Activated naive CD4-positive, alpha-beta T cell treated with anti-CD3 and anti-CD28 coated beads for 36 hours (primary cell): ENCODE data around the gene CD63. TPM values are rescaled to one million over a fixed set of nuclear protein-coding genes. Genes with fewer than 3 reads are reported as not detected.

ENCODE experiments used
- total RNA-seq, 2 experiments: library from RNA; stranded (reverse); gene quantifications; one replicate each; pipeline ENCODE4 v1.2.3, GENCODE V29; 2021

The CD63 gene
- total RNA-seq, 2 experiments from 2014 or later = 62.3 to 73.6 TPM

Other genes with a start within 250 kb of the CD63 start
- not detected for gene OR6C68, start 236.6 kb downstream of the CD63 start, total RNA-seq
- gene OR6C4, start 179.4 kb downstream of the CD63 start, total RNA-seq = not detected
- not detected for gene OR2AP1, start 156.5 kb downstream of the CD63 start, total RNA-seq
- gene OR10P1, start 92.1 kb downstream of the CD63 start, total RNA-seq = not detected
- 1 to 10 TPM; 3.9 to 4.8 TPM for gene ITGA7, start 21.1 kb downstream of the CD63 start, total RNA-seq
- 100 to 1,000 TPM; 118 to 124 TPM for gene BLOC1S1, start 13.0 kb downstream of the CD63 start, total RNA-seq
- 1 to 10 TPM; 2.1 to 2.6 TPM for gene RDH5, start 8.6 kb downstream of the CD63 start, total RNA-seq
- 1 to 10 TPM; 4.2 TPM for gene GDF11, start 14.1 kb upstream of the CD63 start, total RNA-seq
- gene SARNP, start 88.7 kb upstream of the CD63 start, total RNA-seq = 100 to 1,000 TPM; 100 to 101 TPM
- gene ORMDL2, start 89.0 kb upstream of the CD63 start, total RNA-seq = 10 to 100 TPM; 23.8 to 26.4 TPM
- gene DNAJC14, start 100.6 kb upstream of the CD63 start, total RNA-seq = 10 to 100 TPM; 19.7 to 21.9 TPM
- under 1 TPM in 1 of 2 experiments, not detected in 1; 0.10 TPM for gene MMP19, start 113.9 kb upstream of the CD63 start, total RNA-seq
- 10 to 100 TPM; 18.8 to 19.3 TPM for gene PYM1, start 198.9 kb upstream of the CD63 start, total RNA-seq
- 100 to 1,000 TPM; 285 to 331 TPM for gene DGKA, start 202.2 kb upstream of the CD63 start, total RNA-seq
- gene PMEL, start 237.0 kb upstream of the CD63 start, total RNA-seq = 1 to 10 TPM; 1.2 to 1.5 TPM
- gene CDK2, start 237.8 kb upstream of the CD63 start, total RNA-seq = 100 to 1,000 TPM; 121 to 126 TPM
- 10 to 100 TPM; 33.2 to 35.7 TPM for gene RAB5B, start 245.1 kb upstream of the CD63 start, total RNA-seq